HepG2 (cell line): Measurements from ENCODE around the gene HS2ST1. TPM values are rescaled to one million over a fixed set of nuclear protein-coding genes. Genes with fewer than 3 reads are reported as not detected.
A peak's percentile ranks its signal among the peaks of the same experiment; 100 is the strongest.

Experiments
- ATAC-seq: fragments of 200-7000 bp; cut with Tn5 transposase; 3 replicates; pipeline ENCODE4 v1.9.1; 2020; ENCODE audit warnings: mild to moderate bottlenecking, moderate library complexity
- BruUV-seq: library from RNA; stranded (reverse); fragments of 400-500 nt; replicated peaks from 2 replicates; lab custom pipeline; 2021; lab: Mats Ljungman, UMichigan
- CTCF ChIA-PET: fragments of 300-600 bp; formaldehyde crosslinking; extraction: SDS; loops from one replicate; lab custom pipeline; 2021; ENCODE audit warnings: low total read pairs, inconsistent platforms, low intra/inter-chr PET ratio; lab: Yijun Ruan, JAX
- POLR2A ChIA-PET: fragments of 350-600 bp; sonication (Branson Sonifier 250); formaldehyde crosslinking; loops from one replicate; lab custom pipeline; 2020; ENCODE audit warnings: antibody characterized with exemption, inconsistent platforms; lab: Yijun Ruan, JAX
- DNase-seq: peaks from one replicate; pipeline ENCODE4 v3.0.0-alpha.2; 2015; ENCODE audit warnings: low spot score
- FAIRE-seq: peaks from 3 replicates; lab custom pipeline; 2011; peaks lifted over from hg19 to GRCh38; lab: Jason Lieb, UNC
- H2AFZ ChIP-seq: one replicate; pipeline ENCODE4 v1.6.1; 2011; ENCODE audit warnings: low read length, inconsistent platforms
- H3K27ac ChIP-seq: fragments of 300-600 bp; 3 replicates; pipeline ENCODE4 v1.8.0; 2011; ENCODE audit warnings: mixed run types, mild to moderate bottlenecking, mixed read lengths, low read length, inconsistent platforms; ENCODE audit not compliant: insufficient read depth; ENCODE audit errors: extremely low read length
- H3K27me3 ChIP-seq, 2 experiments: fragments of 200-600 bp in 1 of 2; 2 replicates in 1 of 2; 3 replicates in 1 of 2; pipeline versions ENCODE4 v1.6.0 to v1.8.0; 2011; ENCODE audit warnings: low read length in 2 of 2, mild to moderate bottlenecking in 2 of 2, moderate library complexity in 2 of 2, inconsistent platforms in 1 of 2; ENCODE audit not compliant: insufficient read depth in 2 of 2, control insufficient read depth in 1 of 2
- H3K36me3 ChIP-seq, 2 experiments: fragments of 200-600 bp in 1 of 2; replicated peaks in 1 of 2; 2 replicates in 1 of 2; 3 replicates in 1 of 2; pipeline versions ENCODE4 v1.5.1 to v1.8.0; 2011; ENCODE audit warnings: low read length in 2 of 2, inconsistent platforms in 1 of 2; ENCODE audit not compliant: insufficient read depth in 2 of 2, control insufficient read depth in 1 of 2
- H3K4me1 ChIP-seq: 2 replicates; pipeline ENCODE4 v1.5.1; 2012; ENCODE audit warnings: low read length, inconsistent platforms; ENCODE audit not compliant: insufficient read depth
- H3K4me2 ChIP-seq: 2 replicates; pipeline ENCODE4 v1.6.0; 2011; ENCODE audit warnings: low read depth, low read length, inconsistent platforms
- H3K4me3 ChIP-seq, 3 experiments: fragments of 200-600 bp in 1 of 3; sonication (generic), shearing (Covaris generic) in 1 of 3; replicated peaks in 1 of 3; 2 replicates each; pipeline ENCODE4 v1.5.1; 2011 to 2016; ENCODE audit warnings: low read length in 3 of 3, inconsistent platforms in 2 of 3, low read depth in 2 of 3, mild to moderate bottlenecking in 2 of 3, control low read depth in 1 of 3, mixed read lengths in 1 of 3; ENCODE audit not compliant: insufficient read depth in 1 of 3
- H3K79me2 ChIP-seq: one replicate; pipeline ENCODE4 v1.6.1; 2011; ENCODE audit warnings: low read length, inconsistent platforms; ENCODE audit not compliant: insufficient read depth
- H3K9ac ChIP-seq: 2 replicates; pipeline ENCODE4 v1.6.0; 2011; ENCODE audit warnings: mild to moderate bottlenecking, low read depth, low read length, inconsistent platforms; ENCODE audit not compliant: insufficient read depth
- H3K9me3 ChIP-seq: 2 replicates; pipeline ENCODE4 v1.5.1; 2012; ENCODE audit warnings: mild to moderate bottlenecking, low read length
- H4K20me1 ChIP-seq: 2 replicates; pipeline ENCODE4 v1.6.0; 2011; ENCODE audit warnings: inconsistent platforms, mild to moderate bottlenecking, low read length, moderate library complexity; ENCODE audit not compliant: insufficient read depth
- ARNT2 ChIP-seq: sonication (generic); formaldehyde crosslinking; IDR thresholded peaks from 2 replicates; pipeline ENCODE4 v1.8.0; 2022; ENCODE audit warnings: mild to moderate bottlenecking, low read depth, missing genetic modification reagents, moderate library complexity
- FOXC1 ChIP-seq: sonication (generic); formaldehyde crosslinking; IDR thresholded peaks from 2 replicates; pipeline ENCODE4 v1.8.0; 2022; ENCODE audit warnings: mild to moderate bottlenecking, missing genetic modification reagents, borderline replicate concordance
- FOXJ3 ChIP-seq: sonication (generic); formaldehyde crosslinking; IDR thresholded peaks from 2 replicates; pipeline ENCODE4 v1.4.0; 2020; ENCODE audit warnings: missing genetic modification reagents, mild to moderate bottlenecking, borderline replicate concordance
- GZF1 ChIP-seq: sonication (generic); formaldehyde crosslinking; IDR thresholded peaks from 2 replicates; pipeline ENCODE4 v1.5.1; 2020; ENCODE audit warnings: mild to moderate bottlenecking, missing genetic modification reagents
- MTF2 ChIP-seq: sonication (generic); formaldehyde crosslinking; IDR thresholded peaks from 2 replicates; pipeline ENCODE4 v1.5.0; 2020; ENCODE audit warnings: missing genetic modification reagents, borderline replicate concordance
- PAF1 ChIP-seq: IDR thresholded peaks from 2 replicates; pipeline ENCODE4 v1.6.1; 2016; ENCODE audit warnings: missing genetic modification reagents, missing compliant biosample characterization
- SAP130 ChIP-seq: IDR thresholded peaks from 2 replicates; pipeline ENCODE4 v1.6.1; 2016; ENCODE audit warnings: low read depth
- SRSF1 ChIP-seq: fragments of 200-400 bp; formaldehyde crosslinking; optimal IDR thresholded peaks from 2 replicates; pipeline ENCODE3; 2017; ENCODE audit warnings: mild to moderate bottlenecking, low read depth, low read length, moderate library complexity
- TCF7 ChIP-seq: sonication (generic); IDR thresholded peaks from 2 replicates; pipeline ENCODE4 v1.6.1; 2016; ENCODE audit warnings: antibody characterized with exemption, low read depth
- ZMYM4 ChIP-seq: sonication (generic); formaldehyde crosslinking; IDR thresholded peaks from 2 replicates; pipeline ENCODE4 v1.8.1; 2023; ENCODE audit warnings: mild to moderate bottlenecking, missing genetic modification reagents
- ZNF331 ChIP-seq: sonication (generic); formaldehyde crosslinking; IDR thresholded peaks from 2 replicates; pipeline ENCODE4 v1.4.0; 2020; ENCODE audit warnings: missing genetic modification reagents
- ZNF343 ChIP-seq: sonication (generic); formaldehyde crosslinking; IDR thresholded peaks from 2 replicates; pipeline ENCODE4 v1.4.0; 2020; ENCODE audit warnings: mild to moderate bottlenecking, missing genetic modification reagents
- ZNF670 ChIP-seq: sonication (generic); formaldehyde crosslinking; IDR thresholded peaks from 2 replicates; pipeline ENCODE4 v1.8.0; 2022; ENCODE audit warnings: mild to moderate bottlenecking, missing genetic modification reagents, borderline replicate concordance
- ZNF672 ChIP-seq: sonication (generic); formaldehyde crosslinking; IDR thresholded peaks from 2 replicates; pipeline ENCODE4 v1.8.1; 2022; ENCODE audit warnings: missing genetic modification reagents
- WGBS: methylation state at CpG from one replicate; pipeline ENCODE4 v1.1.6; 2017; ENCODE audit warnings: low lambda C conversion rate; 5-methylcytosine and 5-hydroxymethylcytosine counted together
- in situ Hi-C: cut with HindIII; loops from 2 replicates; pipeline ENCODE4 v1.10.0; 2017; ENCODE audit warnings: low pct_unique_long_range_greater_than_20kb; ENCODE audit not compliant: extremely low pct_ligation_motif_present
- intact Hi-C: fragments of 100-400 bp; cut with micrococcal nuclease; formaldehyde crosslinking; loops from one replicate; pipeline ENCODE4 v1.10.0; 2022; ENCODE audit not compliant: unreplicated experiment
- polyA plus RNA-seq, 8 experiments: library from polyadenylated mRNA; depleted of rRNA in 3 of 8; stranded (reverse) in 7 of 8; unstranded in 1 of 8; fragments of >200 nt; fragmentation: Illumina TruSeq in 4 of 8; extraction: Trizol in 4 of 8; gene quantifications; 2 replicates each; pipeline versions ENCODE4 v1.2.1 to v1.2.3, GENCODE V29; 2011 to 2016; ENCODE audit warnings: low read depth in 4 of 8, missing spikeins in 1 of 8, mixed read lengths in 1 of 8; ENCODE audit not compliant: insufficient read depth in 1 of 8
- total RNA-seq, 5 experiments: library from RNA; depleted of rRNA; stranded (reverse); fragments of >200 nt; fragmentation: Illumina TruSeq; extraction: Trizol; gene quantifications; 2 replicates each; pipeline ENCODE4 v1.2.3, GENCODE V29; 2016; ENCODE audit warnings: low read depth in 1 of 5
- TF ChIP-seq, protein P1 (sequence below): IDR thresholded peaks from 2 replicates; pipeline ENCODE4 v1.6.1; 2016; ENCODE audit warnings: low read depth, borderline replicate concordance
- TF ChIP-seq, protein P2 (sequence below): sonication (generic); formaldehyde crosslinking; IDR thresholded peaks from 2 replicates; pipeline ENCODE4 v1.4.0; 2020; ENCODE audit warnings: missing genetic modification reagents

HS2ST1 gene
- total and polyA plus RNA-seq, 2 of the 13 experiments (the other 11 are each of a cell fraction or from before 2014, with no cell fraction given): 22.1 to 58.7 TPM

DNA sequence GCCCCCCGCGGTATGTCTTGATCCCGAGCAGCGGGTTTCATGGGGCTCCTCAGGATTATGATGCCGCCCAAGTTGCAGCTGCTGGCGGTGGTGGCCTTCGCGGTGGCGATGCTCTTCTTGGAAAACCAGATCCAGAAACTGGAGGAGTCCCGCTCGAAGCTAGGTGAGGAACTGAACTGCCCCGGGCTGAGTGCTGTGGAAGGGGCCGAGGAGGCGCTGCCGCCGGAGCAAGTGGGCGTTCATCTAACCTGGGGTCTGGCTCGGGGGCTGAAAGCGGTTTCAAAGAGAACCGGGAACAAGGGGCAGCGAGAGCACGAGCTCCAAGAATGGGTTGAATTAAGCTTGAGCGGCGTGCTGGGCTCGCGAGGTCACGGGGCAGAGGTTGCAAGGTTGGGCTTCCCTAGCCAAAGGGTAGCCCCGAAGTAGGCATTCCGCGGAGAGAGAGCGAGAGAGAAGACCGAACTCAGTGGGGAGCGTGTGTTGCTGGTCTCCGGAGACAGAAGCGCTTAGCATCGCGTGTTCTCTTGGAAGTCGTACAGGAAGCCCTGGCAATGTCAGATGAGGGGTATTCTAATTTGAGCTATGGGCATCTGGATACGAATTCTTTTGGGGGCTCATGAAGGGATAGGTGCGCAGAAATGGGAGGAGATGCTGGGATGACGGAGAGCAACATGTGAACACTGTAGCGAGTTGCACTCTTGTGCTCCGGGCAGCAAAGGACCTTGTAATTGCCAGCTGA, 732 bp downstream of the HS2ST1 start:
- Histone ChIP-seq H3K79me2 (peaks cover 94% of the 10 kb centered on the region), H3K36me3 (peaks cover 0 to 2% of the 10 kb centered on the region in 2 experiments; a peak in 3 of 5 replicates), H2AFZ (peak overlapping the region; percentile 67), H3K9ac (peak overlapping the region; percentile 87), H3K4me3 (peak overlapping the region; percentile 76 to 96 (median 87)), H3K27ac (peak overlapping the region; percentile 95), H3K4me1 (peaks cover 55% of the 10 kb centered on the region), H3K4me2 (peak overlapping the region; percentile 78), H3K27me3 (peaks cover 0 to 5% of the 10 kb centered on the region in 2 experiments; a peak in 2 of 5 replicates), H3K9me3 (no peaks in the 10 kb centered on the region), H4K20me1 (peaks cover 21% of the 10 kb centered on the region)
- POLR2A ChIA-PET: interaction anchor here (1.1 to 4.6 kb wide), 8 partner anchors 12 to 141 kb away, joined by 4 to 65 read pairs (median 8); no protein-coding TSS in a partner anchor
- in situ Hi-C loops (loop anchor here (10.0 kb wide), 1 partner anchor 140 kb away; no protein-coding TSS in a partner anchor), intact Hi-C loops (loop anchor here (2.0 to 10.0 kb wide), 4 partner anchors 20 to 210 kb away; partner anchors contain the start of gene SH3GLB1)
- DNase-seq: peak; percentile 53
- peak; percentile 68 for ATAC-seq
- BruUV-seq: no TSS peak
- FAIRE-seq: peak; percentile 28
- WGBS: under 1% methylated on average over 30 of the region's 43 CpGs
- CTCF ChIA-PET: no interaction called here
- TF ChIP-seq ZNF343 (CRISPR knock-in tag) (no peak), ZNF672 (CRISPR knock-in tag) (no peak), SRSF1 (peak; percentile 42), ARNT2 (CRISPR knock-in tag) (peak; percentile 6; the same call in 1 of the 2 replicates), TCF7 (no peak), FOXJ3 (0 out of 2 replicates have a peak, but pooled peaks have one; percentile 2), PAF1 (no peak), FOXC1 (CRISPR knock-in tag) (0 out of 2 replicates have a peak, but pooled peaks have one; percentile 66), ZNF670 (CRISPR knock-in tag) (no peak), ZNF331 (CRISPR knock-in tag) (no peak), MTF2 (CRISPR knock-in tag) (0 out of 2 replicates have a peak, but pooled peaks have one; percentile 17), SAP130 (peak; percentile 85), ZMYM4 (CRISPR knock-in tag) (peak; percentile 55), GZF1 (CRISPR knock-in tag) (no peak)
- TF ChIP-seq, protein P1, sequence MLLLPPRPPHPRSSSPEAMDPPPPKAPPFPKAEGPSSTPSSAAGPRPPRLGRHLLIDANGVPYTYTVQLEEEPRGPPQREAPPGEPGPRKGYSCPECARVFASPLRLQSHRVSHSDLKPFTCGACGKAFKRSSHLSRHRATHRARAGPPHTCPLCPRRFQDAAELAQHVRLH: 0 out of 2 replicates have a peak, but pooled peaks have one; percentile 15
- TF ChIP-seq, protein P2, sequence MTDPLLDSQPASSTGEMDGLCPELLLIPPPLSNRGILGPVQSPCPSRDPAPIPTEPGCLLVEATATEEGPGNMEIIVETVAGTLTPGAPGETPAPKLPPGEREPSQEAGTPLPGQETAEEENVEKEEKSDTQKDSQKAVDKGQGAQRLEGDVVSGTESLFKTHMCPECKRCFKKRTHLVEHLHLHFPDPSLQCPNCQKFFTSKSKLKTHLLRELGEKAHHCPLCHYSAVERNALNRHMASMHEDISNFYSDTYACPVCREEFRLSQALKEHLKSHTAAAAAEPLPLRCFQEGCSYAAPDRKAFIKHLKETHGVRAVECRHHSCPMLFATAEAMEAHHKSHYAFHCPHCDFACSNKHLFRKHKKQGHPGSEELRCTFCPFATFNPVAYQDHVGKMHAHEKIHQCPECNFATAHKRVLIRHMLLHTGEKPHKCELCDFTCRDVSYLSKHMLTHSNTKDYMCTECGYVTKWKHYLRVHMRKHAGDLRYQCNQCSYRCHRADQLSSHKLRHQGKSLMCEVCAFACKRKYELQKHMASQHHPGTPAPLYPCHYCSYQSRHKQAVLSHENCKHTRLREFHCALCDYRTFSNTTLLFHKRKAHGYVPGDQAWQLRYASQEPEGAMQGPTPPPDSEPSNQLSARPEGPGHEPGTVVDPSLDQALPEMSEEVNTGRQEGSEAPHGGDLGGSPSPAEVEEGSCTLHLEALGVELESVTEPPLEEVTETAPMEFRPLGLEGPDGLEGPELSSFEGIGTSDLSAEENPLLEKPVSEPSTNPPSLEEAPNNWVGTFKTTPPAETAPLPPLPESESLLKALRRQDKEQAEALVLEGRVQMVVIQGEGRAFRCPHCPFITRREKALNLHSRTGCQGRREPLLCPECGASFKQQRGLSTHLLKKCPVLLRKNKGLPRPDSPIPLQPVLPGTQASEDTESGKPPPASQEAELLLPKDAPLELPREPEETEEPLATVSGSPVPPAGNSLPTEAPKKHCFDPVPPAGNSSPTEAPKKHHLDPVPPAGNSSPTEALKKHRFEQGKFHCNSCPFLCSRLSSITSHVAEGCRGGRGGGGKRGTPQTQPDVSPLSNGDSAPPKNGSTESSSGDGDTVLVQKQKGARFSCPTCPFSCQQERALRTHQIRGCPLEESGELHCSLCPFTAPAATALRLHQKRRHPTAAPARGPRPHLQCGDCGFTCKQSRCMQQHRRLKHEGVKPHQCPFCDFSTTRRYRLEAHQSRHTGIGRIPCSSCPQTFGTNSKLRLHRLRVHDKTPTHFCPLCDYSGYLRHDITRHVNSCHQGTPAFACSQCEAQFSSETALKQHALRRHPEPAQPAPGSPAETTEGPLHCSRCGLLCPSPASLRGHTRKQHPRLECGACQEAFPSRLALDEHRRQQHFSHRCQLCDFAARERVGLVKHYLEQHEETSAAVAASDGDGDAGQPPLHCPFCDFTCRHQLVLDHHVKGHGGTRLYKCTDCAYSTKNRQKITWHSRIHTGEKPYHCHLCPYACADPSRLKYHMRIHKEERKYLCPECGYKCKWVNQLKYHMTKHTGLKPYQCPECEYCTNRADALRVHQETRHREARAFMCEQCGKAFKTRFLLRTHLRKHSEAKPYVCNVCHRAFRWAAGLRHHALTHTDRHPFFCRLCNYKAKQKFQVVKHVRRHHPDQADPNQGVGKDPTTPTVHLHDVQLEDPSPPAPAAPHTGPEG (CRISPR knock-in tag): no peak
